HepG2 (cell line): Measurements from ENCODE around the gene ZNF648. TPM values are rescaled to one million over a fixed set of nuclear protein-coding genes. Genes with fewer than 3 reads are reported as not detected.

Source experiments
- ATAC-seq: fragments of 200-7000 bp; cut with Tn5 transposase; 3 replicates; pipeline ENCODE4 v1.9.1; 2020; ENCODE audit warnings: mild to moderate bottlenecking, moderate library complexity
- BruUV-seq: library from RNA; stranded (reverse); fragments of 400-500 nt; replicated peaks from 2 replicates; lab custom pipeline; 2021; lab: Mats Ljungman, UMichigan
- CTCF ChIA-PET: fragments of 300-600 bp; formaldehyde crosslinking; extraction: SDS; loops from one replicate; lab custom pipeline; 2021; ENCODE audit warnings: low total read pairs, inconsistent platforms, low intra/inter-chr PET ratio; lab: Yijun Ruan, JAX
- POLR2A ChIA-PET: fragments of 350-600 bp; sonication (Branson Sonifier 250); formaldehyde crosslinking; loops from one replicate; lab custom pipeline; 2020; ENCODE audit warnings: antibody characterized with exemption, inconsistent platforms; lab: Yijun Ruan, JAX
- DNase-seq: peaks from one replicate; pipeline ENCODE4 v3.0.0-alpha.2; 2015; ENCODE audit warnings: low spot score
- FAIRE-seq: peaks from 3 replicates; lab custom pipeline; 2011; peaks lifted over from hg19 to GRCh38; lab: Jason Lieb, UNC
- H2AFZ ChIP-seq: one replicate; pipeline ENCODE4 v1.6.1; 2011; ENCODE audit warnings: low read length, inconsistent platforms
- H3K27ac ChIP-seq: fragments of 300-600 bp; 3 replicates; pipeline ENCODE4 v1.8.0; 2011; ENCODE audit warnings: mixed run types, mild to moderate bottlenecking, mixed read lengths, low read length, inconsistent platforms; ENCODE audit not compliant: insufficient read depth; ENCODE audit errors: extremely low read length
- H3K27me3 ChIP-seq, 2 experiments: fragments of 200-600 bp in 1 of 2; 2 replicates in 1 of 2; 3 replicates in 1 of 2; pipeline versions ENCODE4 v1.6.0 to v1.8.0; 2011; ENCODE audit warnings: low read length in 2 of 2, mild to moderate bottlenecking in 2 of 2, moderate library complexity in 2 of 2, inconsistent platforms in 1 of 2; ENCODE audit not compliant: insufficient read depth in 2 of 2, control insufficient read depth in 1 of 2
- H3K36me3 ChIP-seq, 2 experiments: fragments of 200-600 bp in 1 of 2; replicated peaks in 1 of 2; 2 replicates in 1 of 2; 3 replicates in 1 of 2; pipeline versions ENCODE4 v1.5.1 to v1.8.0; 2011; ENCODE audit warnings: low read length in 2 of 2, inconsistent platforms in 1 of 2; ENCODE audit not compliant: insufficient read depth in 2 of 2, control insufficient read depth in 1 of 2
- H3K4me1 ChIP-seq: 2 replicates; pipeline ENCODE4 v1.5.1; 2012; ENCODE audit warnings: low read length, inconsistent platforms; ENCODE audit not compliant: insufficient read depth
- H3K4me2 ChIP-seq: 2 replicates; pipeline ENCODE4 v1.6.0; 2011; ENCODE audit warnings: low read depth, low read length, inconsistent platforms
- H3K4me3 ChIP-seq, 3 experiments: fragments of 200-600 bp in 1 of 3; sonication (generic), shearing (Covaris generic) in 1 of 3; replicated peaks in 1 of 3; 2 replicates each; pipeline ENCODE4 v1.5.1; 2011 to 2016; ENCODE audit warnings: low read length in 3 of 3, inconsistent platforms in 2 of 3, low read depth in 2 of 3, mild to moderate bottlenecking in 2 of 3, control low read depth in 1 of 3, mixed read lengths in 1 of 3; ENCODE audit not compliant: insufficient read depth in 1 of 3
- H3K79me2 ChIP-seq: one replicate; pipeline ENCODE4 v1.6.1; 2011; ENCODE audit warnings: low read length, inconsistent platforms; ENCODE audit not compliant: insufficient read depth
- H3K9ac ChIP-seq: 2 replicates; pipeline ENCODE4 v1.6.0; 2011; ENCODE audit warnings: mild to moderate bottlenecking, low read depth, low read length, inconsistent platforms; ENCODE audit not compliant: insufficient read depth
- H3K9me3 ChIP-seq: 2 replicates; pipeline ENCODE4 v1.5.1; 2012; ENCODE audit warnings: mild to moderate bottlenecking, low read length
- H4K20me1 ChIP-seq: 2 replicates; pipeline ENCODE4 v1.6.0; 2011; ENCODE audit warnings: inconsistent platforms, mild to moderate bottlenecking, low read length, moderate library complexity; ENCODE audit not compliant: insufficient read depth
- ATF6 ChIP-seq: sonication (generic); formaldehyde crosslinking; conservative IDR thresholded peaks from 2 replicates; pipeline ENCODE4 v1.4.0; 2020; ENCODE audit warnings: missing genetic modification reagents
- CAMTA2 ChIP-seq: sonication (generic); formaldehyde crosslinking; IDR thresholded peaks from 2 replicates; pipeline ENCODE4 v1.4.0; 2020; ENCODE audit warnings: mild to moderate bottlenecking, missing genetic modification reagents, borderline replicate concordance
- CC2D1A ChIP-seq: sonication (generic); formaldehyde crosslinking; IDR thresholded peaks from 2 replicates; pipeline ENCODE4 v1.8.1; 2023; ENCODE audit warnings: mild to moderate bottlenecking, missing genetic modification reagents
- FOXA3 ChIP-seq: IDR thresholded peaks from 2 replicates; pipeline ENCODE4 v1.6.1; 2016; ENCODE audit warnings: missing genetic modification reagents, missing compliant biosample characterization
- NCOR1 ChIP-seq: fragments of 200-600 bp; sonication (generic); IDR thresholded peaks from 2 replicates; pipeline ENCODE4 v1.7.0; 2017; ENCODE audit warnings: antibody characterized with exemption, low read length, borderline replicate concordance
- PPARG ChIP-seq: conservative IDR thresholded peaks from 2 replicates; pipeline ENCODE4 v1.6.1; 2016; ENCODE audit warnings: missing biosample characterization, missing genetic modification reagents
- RBFOX2 ChIP-seq: fragments of 200-400 bp; formaldehyde crosslinking; IDR thresholded peaks from 2 replicates; pipeline ENCODE4 v1.6.1; 2017; ENCODE audit warnings: low read depth, mild to moderate bottlenecking, low read length
- RERE ChIP-seq: IDR thresholded peaks from 2 replicates; pipeline ENCODE4 v1.6.1; 2016; ENCODE audit warnings: low read depth, missing genetic modification reagents, missing compliant biosample characterization
- STAT6 ChIP-seq: sonication (generic); formaldehyde crosslinking; IDR thresholded peaks from 2 replicates; pipeline ENCODE4 v1.4.0; 2020; ENCODE audit warnings: missing genetic modification reagents, mild to moderate bottlenecking, borderline replicate concordance
- ZFY ChIP-seq: sonication (generic); formaldehyde crosslinking; IDR thresholded peaks from 2 replicates; pipeline ENCODE4 v1.4.0; 2020; ENCODE audit warnings: missing genetic modification reagents
- ZNF451 ChIP-seq: sonication (generic); formaldehyde crosslinking; IDR thresholded peaks from 2 replicates; pipeline ENCODE4 v1.5.0; 2020; ENCODE audit warnings: mild to moderate bottlenecking, missing genetic modification reagents
- ZNF629 ChIP-seq: sonication (generic); formaldehyde crosslinking; conservative IDR thresholded peaks from 2 replicates; pipeline ENCODE4 v1.5.0; 2020; ENCODE audit warnings: missing genetic modification reagents
- ZNF879 ChIP-seq: sonication (generic); formaldehyde crosslinking; IDR thresholded peaks from 2 replicates; pipeline ENCODE4 v1.8.1; 2023; ENCODE audit warnings: missing genetic modification reagents
- ZSCAN12 ChIP-seq: sonication (generic); formaldehyde crosslinking; IDR thresholded peaks from 2 replicates; pipeline ENCODE4 v1.9.0; 2021; ENCODE audit warnings: mild to moderate bottlenecking, missing genetic modification reagents
- WGBS: methylation state at CpG from one replicate; pipeline ENCODE4 v1.1.6; 2017; ENCODE audit warnings: low lambda C conversion rate; 5-methylcytosine and 5-hydroxymethylcytosine counted together
- in situ Hi-C: cut with HindIII; loops from 2 replicates; pipeline ENCODE4 v1.10.0; 2017; ENCODE audit warnings: low pct_unique_long_range_greater_than_20kb; ENCODE audit not compliant: extremely low pct_ligation_motif_present
- intact Hi-C: fragments of 100-400 bp; cut with micrococcal nuclease; formaldehyde crosslinking; loops from one replicate; pipeline ENCODE4 v1.10.0; 2022; ENCODE audit not compliant: unreplicated experiment
- polyA plus RNA-seq, 8 experiments: library from polyadenylated mRNA; depleted of rRNA in 3 of 8; stranded (reverse) in 7 of 8; unstranded in 1 of 8; fragments of >200 nt; fragmentation: Illumina TruSeq in 4 of 8; extraction: Trizol in 4 of 8; gene quantifications; 2 replicates each; pipeline versions ENCODE4 v1.2.1 to v1.2.3, GENCODE V29; 2011 to 2016; ENCODE audit warnings: low read depth in 4 of 8, missing spikeins in 1 of 8, mixed read lengths in 1 of 8; ENCODE audit not compliant: insufficient read depth in 1 of 8
- total RNA-seq, 5 experiments: library from RNA; depleted of rRNA; stranded (reverse); fragments of >200 nt; fragmentation: Illumina TruSeq; extraction: Trizol; gene quantifications; 2 replicates each; pipeline ENCODE4 v1.2.3, GENCODE V29; 2016; ENCODE audit warnings: low read depth in 1 of 5

ZNF648 gene
- total and polyA plus RNA-seq, 2 of the 13 experiments (the other 11 are each of a cell fraction or from before 2014, with no cell fraction given): 0.13 to 0.37 TPM

DNA sequence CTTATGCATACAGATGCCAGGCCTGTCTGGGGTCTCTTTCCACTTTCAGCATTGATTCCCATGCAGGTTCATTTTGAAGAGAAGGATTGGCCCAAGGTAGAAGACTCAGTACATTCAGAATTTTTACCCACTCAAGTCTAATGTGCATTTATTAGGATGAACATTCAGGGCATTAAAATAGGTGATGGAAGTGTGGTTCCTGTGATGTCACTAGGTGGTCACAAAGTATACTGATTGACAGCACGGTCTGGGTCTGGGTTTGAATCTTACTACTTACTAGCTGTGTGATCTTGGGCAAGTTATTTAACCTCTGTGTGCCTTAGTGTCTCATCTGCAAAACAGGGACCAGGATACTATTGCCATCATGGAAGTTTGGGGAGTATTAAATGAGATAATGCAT lies 711 bp upstream of the ZNF648 start (continued):
- no peak for TF ChIP-seq STAT6 (CRISPR knock-in tag)
- TF ChIP-seq, all 625 proteins: peak for 2

DNA sequence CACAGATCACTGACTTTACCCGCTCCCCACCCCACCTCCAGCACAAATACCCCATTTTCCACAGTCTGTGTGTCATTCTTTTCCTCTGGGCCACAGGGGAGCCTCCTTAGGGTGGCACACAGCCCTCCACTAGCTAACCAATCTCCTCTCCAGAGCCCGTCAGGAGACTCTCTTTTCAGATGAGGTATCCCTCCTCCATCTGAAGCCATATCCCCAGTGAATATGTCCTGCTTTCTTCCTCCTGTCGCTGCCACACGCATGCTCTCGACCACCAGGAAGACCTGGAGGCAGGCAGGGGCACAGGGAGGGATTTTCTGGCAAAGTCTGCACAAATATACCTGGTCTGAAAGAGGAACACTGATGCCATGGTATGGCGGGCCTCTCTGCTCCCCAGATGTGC lies 635 bp downstream of the ZNF648 start:
- no TSS peak for BruUV-seq
- H3K27ac ChIP-seq: no peak overlapping the region
- TF ChIP-seq ZFY (CRISPR knock-in tag) (no peak), PPARG (no peak), ZNF451 (no peak), RBFOX2 (no peak), ZSCAN12 (CRISPR knock-in tag) (no peak), CAMTA2 (no peak), CC2D1A (CRISPR knock-in tag) (no peak), FOXA3 (CRISPR knock-in tag) (no peak), ATF6 (no peak), RERE (no peak), ZNF629 (CRISPR knock-in tag) (no peak), NCOR1 (no peak), ZNF879 (CRISPR knock-in tag) (no peak)

More for the DNA sequence above, 635 bp downstream of the ZNF648 start:
- Histone ChIP-seq H3K4me1 (no peaks in the 10 kb centered on the region), H3K79me2 (no peaks in the 10 kb centered on the region), H3K9me3 (no peaks in the 10 kb centered on the region), H2AFZ (no peak overlapping the region), H3K36me3 (no peaks in the 10 kb centered on the region), H3K9ac (no peak overlapping the region), H4K20me1 (no peaks in the 10 kb centered on the region), H3K27me3 (peaks cover 0 to 5% of the 10 kb centered on the region in 2 experiments; a peak in 1 of 5 replicates), H3K4me2 (peak overlapping the region; percentile 20; the same call in 1 of the 2 replicates), H3K4me3 (no peak overlapping the region)
- intact Hi-C loops: no loop called here
- CTCF ChIA-PET: no interaction called here
- POLR2A ChIA-PET: no interaction called here
- no peak for FAIRE-seq
- no peak for DNase-seq
- no peak for ATAC-seq
- WGBS: 6% methylated on average over 6 of the region's 6 CpGs
- in situ Hi-C loops: loop anchor here (10.0 kb wide), 1 partner anchor 586 kb away; no protein-coding TSS in a partner anchor
